WI38 (cell line): ENCODE data around the gene SEL1L2.

Experiments
- H3K4me3 ChIP-seq: 2 replicates; pipeline ENCODE4 v1.5.1; 2011; ENCODE audit warnings: low read depth, mild to moderate bottlenecking, control low read depth, low read length
- TF ChIP-seq, protein P1 (sequence below): IDR thresholded peaks from 2 replicates; pipeline ENCODE4 v1.5.1; 2012; ENCODE audit warnings: low read depth, mild to moderate bottlenecking, control low read depth, low read length

The SEL1L2 gene

DNA sequence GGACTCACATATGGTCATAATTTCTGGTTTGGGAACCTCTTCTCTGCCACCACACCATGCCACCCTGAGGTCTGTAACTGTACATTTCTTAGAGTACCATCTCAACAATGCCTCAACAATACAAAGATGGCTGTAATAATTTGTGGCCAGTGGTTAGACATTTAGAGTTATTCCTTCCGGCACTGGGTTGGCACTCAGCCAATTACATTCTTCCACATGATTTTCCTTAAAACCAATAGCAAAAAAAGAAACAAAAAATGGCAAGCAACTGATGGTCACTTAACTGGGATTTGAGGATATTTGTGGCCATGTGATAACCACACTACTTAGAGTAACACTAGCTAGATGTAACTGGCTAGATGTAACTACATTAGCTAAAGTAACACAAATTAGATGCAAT, 79.9 kb downstream of the SEL1L2 start:
- TF ChIP-seq, protein P1, sequence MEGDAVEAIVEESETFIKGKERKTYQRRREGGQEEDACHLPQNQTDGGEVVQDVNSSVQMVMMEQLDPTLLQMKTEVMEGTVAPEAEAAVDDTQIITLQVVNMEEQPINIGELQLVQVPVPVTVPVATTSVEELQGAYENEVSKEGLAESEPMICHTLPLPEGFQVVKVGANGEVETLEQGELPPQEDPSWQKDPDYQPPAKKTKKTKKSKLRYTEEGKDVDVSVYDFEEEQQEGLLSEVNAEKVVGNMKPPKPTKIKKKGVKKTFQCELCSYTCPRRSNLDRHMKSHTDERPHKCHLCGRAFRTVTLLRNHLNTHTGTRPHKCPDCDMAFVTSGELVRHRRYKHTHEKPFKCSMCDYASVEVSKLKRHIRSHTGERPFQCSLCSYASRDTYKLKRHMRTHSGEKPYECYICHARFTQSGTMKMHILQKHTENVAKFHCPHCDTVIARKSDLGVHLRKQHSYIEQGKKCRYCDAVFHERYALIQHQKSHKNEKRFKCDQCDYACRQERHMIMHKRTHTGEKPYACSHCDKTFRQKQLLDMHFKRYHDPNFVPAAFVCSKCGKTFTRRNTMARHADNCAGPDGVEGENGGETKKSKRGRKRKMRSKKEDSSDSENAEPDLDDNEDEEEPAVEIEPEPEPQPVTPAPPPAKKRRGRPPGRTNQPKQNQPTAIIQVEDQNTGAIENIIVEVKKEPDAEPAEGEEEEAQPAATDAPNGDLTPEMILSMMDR: no peak
- no peak overlapping the region for H3K4me3 ChIP-seq

DNA sequence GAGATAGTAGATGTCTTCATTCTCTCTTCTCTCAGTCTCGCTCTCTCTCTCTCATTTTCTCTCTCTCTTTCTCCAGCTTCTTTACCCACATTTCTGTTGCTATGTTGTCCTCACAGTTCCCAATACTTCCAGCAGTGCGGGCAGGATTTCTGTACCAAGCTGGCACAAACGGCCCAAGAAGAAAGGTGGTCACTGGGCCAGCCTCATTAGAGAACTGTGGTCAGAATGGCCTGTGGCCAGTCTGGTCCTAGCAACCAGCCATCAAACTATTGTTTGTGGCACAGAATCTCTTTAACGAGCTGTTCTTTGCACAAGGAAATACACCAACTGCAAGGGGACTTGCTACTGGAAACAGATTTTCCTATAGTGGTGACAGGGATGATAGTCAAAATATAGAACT, 81.3 kb downstream of the SEL1L2 start:
- H3K4me3 ChIP-seq: no peak overlapping the region
- TF ChIP-seq, protein P1: no peak

- TF ChIP-seq, protein P1: no peak
- no peak overlapping the region for H3K4me3 ChIP-seq
These were observed 85.6 kb downstream of the SEL1L2 start for GRCh38 chr20:13904766-13905165.

DNA sequence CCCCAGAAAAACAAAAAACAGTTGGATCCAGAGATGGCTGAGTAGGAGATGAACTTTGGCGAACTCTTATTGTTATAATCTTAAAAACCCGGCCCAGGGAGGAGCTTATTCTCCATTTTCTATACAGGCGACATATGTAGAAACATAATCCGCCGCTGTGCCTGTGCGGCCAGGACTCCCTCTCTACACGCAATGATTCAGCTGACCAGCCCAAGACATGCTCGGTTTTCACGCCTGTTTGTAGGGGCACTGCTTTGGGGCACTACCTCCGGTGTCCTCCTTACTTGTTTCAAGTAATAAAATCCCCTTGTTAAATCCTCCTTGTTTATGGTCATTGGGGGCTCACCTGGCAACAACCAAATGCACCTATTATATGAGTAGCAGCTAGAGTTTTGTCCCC, 89.9 kb downstream of the SEL1L2 start:
- TF ChIP-seq, protein P1: no peak
- no peak overlapping the region for H3K4me3 ChIP-seq

DNA sequence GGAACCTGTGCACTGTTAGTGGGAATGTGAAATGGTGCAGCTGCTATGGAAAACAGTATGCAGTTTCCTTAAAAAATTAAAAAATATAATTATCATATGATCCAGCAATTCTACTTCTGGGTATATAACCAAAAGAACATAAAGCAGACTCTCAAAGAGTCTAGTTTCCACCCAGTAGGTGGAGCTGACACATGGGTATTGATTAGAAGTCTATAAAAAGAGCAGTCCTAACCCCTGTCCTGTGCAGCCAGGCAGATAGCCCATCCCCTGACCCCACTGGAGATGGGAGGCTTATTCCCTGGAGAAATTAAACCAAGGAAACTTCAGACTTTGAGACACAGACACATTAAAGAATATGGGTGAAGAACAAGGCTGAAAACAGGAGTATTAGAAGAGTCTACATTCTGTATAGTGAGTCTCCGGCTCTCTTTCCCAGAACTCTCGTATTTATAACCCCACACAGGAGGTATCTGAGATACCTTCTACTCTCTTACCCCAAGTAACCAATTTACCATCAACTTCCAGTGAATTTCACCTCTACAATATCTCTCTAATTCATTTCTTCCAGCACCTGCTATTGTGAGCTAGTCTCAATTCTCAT, 92.3 kb downstream of the SEL1L2 start:
- TF ChIP-seq, protein P1: no peak
- no peak overlapping the region for H3K4me3 ChIP-seq

GRCh38 chr20:13891575-13891974, 98.8 kb downstream of the SEL1L2 start:
- TF ChIP-seq, protein P1: no peak
- no peak overlapping the region for H3K4me3 ChIP-seq

DNA sequence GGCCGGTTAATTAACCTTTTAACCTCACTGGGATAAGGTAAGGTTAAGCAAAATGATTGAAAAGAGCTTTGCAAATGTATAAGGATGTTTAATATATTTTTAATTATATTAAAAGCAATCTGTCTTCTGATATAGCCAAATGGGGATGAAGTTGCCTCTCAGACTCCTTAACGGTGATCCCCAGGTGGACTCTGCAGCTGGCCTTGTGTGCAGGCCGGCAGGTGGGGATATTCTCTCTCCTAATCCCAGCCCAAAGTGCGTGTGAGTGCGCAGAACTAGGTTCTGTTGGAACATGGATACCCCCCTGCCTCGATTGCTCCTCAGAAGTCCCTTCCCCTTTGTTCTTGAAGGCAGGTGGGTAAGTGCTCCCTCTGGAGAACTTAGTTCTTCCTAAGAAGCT, 105.6 kb downstream of the SEL1L2 start:
- H3K4me3 ChIP-seq: no peak overlapping the region
- TF ChIP-seq, protein P1: no peak
